ENCODE results near the gene ERCC6L.

DNA sequence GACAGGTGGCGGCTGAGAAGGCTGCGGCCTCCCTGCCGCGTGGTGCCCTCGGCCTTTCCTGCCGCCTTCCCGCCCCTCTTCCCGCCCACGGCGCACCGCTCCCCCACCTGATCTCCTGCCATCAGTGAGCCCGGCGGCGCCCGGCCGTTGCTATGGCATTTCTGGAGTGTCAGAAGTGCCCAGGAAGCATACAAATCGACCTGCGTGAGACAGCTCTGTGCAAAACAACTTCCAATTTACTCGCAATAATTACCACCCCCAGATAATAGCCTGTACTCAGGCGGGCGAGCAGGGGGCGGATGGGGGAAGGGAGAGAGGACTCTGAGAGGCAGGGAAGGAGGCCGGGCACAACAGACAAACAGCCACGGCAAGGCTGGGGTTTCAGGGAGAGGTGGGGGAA is 16.6 kb upstream of the ERCC6L start:
- TF ChIP-seq GATA2 (IDR thresholded peaks at IDR 0.05; ENCODE audit: low read depth, low read length) (no peak), GATA3 (IDR thresholded peaks at IDR 0.05; ENCODE audit: low read depth, low read length) (no peak)
